Limb (tissue), 2 donors: Measurements from ENCODE around the gene GSDME.
"Not testable (repeated sequence)": the region's sequence is repeated elsewhere in the genome, so short reads cannot be mapped to it uniquely, and the experiment has no call there.

Source experiments
- DNase-seq, 2 donors: peaks; one replicate each; pipeline ENCODE4 v3.0.0-alpha.2; 2016; ENCODE audit errors: extremely low spot score in 2 of 2

GSDME gene

DNA sequence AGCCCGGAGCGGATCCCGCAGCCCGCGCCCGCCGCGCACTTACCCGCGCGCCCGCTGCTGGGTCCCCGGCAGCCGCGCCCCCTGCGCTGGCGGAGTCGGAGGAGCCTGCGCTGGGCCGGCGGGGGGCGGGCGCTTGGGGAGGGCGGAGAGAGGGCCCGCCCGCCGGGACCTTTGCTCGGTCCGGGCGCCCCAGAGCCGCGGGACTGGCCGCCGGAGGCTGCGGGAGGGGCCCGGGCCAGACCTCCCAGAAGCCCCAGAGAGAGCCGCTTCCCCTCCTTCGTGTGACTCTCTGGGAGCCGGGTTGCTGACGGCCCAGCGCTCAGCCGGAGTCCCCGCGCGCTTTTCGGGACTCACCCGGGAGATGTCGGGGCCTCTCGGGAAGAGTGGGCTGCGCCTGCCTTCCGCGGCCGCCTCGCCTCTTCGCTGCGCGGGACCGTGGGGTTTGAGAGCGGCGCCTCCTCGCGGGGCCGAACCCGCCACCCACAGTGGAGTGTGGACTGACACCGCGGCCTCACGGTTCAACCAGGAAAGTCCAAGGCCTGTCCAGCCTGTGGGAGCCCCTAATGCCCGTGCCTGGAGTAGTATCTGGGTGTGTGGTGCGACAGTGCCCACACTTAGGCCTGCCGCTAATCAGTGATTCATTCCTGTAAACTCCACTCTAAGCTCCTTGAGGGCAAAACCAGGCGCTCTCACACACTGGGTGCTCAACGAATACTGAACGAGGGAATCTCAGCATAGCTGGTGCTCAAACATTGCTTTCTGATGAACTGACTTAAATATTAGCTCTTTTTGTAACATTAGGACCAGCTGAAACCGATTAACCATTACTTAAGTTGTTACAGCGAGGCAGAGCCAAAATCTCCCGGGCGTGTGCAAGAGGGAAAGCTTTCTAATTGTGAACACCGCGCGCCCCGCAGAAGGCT lies at the start of gene GSDME:
TSS of gene GSDME (minus strand) at position 112 of the 923 bp plus-strand sequence. CDS start 7,690 bp downstream, outside the sequence.
- peak in 1 of 2 donors; percentile 81 for DNase-seq

DNA sequence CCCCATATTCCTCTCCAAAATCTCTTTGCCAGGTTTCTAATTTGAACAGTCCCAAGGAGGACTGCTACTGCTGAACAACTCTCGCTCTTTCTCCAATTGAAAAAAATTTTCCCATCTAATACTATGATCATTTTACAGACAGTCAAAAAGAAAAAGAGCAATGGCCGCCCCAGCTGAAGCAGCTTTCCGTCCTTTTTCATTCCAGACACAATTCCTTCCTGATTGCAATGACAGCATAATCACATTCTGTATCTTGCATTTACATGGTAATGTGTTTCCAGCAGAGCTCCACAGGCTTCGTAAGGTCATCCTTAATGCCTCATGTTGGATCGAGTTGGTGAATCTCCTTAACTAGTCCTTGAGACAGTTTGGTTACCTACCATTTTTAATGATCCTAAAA lies 45.0 kb upstream of the GSDME start:
- no peak for DNase-seq

DNA sequence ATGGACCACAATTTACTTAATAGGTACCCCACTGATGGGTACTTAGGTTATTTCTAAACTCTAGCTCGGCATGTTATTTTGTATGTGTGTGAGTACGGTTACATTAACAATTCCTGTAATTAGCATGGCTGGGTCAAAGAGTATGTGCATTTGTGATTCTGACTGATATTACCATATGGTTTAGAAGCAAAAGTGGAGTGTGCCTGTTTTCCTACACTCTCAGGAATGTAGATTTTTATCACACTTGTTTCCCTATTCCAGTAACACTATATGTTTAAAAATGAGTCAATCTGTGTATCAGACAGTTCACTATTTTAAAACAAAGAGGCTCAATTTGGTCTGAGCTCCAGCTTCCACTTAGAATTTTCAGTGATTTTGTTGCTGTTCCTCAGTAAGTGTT lies 44.6 kb upstream of the GSDME start:
- DNase-seq: no peak

DNA sequence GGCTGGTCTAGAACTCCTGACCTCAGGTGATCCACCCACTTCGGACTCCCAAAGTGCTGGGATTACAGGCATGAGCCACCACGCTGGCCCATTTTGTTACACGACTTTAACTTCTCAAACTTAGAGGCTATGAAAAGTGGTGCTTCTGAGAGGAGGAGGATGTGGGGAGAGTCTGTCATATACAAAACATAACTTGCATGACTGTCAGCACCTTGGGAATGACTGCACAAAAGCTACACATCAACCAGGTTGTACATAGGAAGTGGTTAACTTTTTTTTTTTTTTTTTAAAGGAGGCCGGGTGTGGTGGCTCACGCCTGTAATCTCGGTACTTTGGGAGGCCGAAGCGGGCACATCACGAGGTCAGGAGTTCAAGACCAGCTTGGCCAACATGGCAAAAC lies 43.4 kb upstream of the GSDME start:
- no peak for DNase-seq

DNA sequence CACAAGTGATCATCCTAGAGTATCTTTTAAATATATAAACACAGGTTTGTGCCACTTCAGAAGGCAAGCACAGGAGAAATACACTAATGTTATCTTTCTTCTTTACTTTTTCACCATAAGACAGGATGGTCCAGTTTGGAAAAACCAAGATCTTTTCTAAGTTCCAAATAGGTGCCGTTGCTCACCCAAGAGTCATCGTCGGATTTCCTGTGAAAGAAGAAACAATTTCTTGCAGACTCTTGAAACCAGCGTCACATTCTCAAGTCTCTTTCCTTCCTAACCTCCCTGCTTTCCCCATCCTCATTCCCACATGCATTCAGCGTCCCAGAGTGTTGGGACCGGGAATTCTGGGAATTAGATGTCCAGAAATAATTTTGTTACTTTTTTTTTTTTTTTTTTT lies 42.8 kb upstream of the GSDME start:
- no peak for DNase-seq

DNA sequence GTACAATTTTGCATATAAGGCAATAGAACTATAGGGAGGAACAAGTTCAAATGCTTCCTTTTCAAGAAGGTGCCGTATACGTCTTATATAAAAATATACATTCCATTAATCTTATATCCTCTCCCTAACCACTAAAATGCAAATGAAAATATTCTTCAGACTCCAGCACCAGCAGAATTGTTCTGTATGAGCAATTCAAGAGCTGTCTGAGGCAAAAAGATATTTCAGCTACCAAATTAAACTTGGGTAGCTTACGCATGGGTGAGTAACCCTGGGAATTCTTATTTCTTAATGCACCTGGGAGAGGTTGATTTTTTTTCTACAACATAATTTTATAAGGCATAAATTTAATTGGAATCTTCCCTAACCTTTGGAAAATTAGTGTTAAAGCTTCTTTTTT lies 42.2 kb upstream of the GSDME start:
- no peak for DNase-seq

DNA sequence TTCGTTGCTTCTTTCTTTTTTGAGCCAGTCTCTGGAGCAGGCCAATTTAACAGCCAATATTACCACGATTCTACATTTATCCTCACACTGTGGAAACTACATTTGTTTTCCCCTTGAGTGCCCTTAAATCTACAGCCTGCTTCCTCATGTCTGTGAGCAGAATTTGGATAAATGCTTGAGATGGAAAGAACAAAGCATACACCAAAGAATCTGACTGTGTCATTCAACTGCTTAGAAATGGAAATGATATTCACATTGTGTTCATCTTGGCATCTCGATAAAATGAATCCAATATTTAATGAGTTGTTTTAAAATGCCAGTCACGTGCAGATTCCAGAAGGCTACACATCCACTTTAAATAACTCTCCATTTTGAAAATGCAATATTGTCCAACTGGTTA lies 41.0 kb upstream of the GSDME start:
- no peak for DNase-seq

DNA sequence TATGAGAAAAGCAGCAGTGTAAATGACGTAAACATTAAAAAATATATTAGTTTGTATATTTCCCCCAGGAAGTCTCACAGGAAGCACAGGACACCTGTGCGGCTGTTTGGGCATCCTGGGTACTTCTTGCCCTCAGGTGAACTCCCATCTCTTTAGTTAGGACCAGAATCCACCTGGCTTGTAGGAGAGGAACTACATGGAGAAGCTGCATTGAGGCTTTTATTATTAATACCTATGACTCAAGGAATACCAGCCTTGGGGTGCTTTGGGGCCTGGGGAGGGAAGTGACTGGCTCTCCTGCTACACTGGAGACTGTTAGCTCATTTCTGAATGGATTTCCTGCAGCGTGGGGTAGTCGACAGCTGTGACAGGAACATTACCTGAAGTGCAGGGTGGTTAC lies 40.0 kb upstream of the GSDME start:
- no peak for DNase-seq

DNA sequence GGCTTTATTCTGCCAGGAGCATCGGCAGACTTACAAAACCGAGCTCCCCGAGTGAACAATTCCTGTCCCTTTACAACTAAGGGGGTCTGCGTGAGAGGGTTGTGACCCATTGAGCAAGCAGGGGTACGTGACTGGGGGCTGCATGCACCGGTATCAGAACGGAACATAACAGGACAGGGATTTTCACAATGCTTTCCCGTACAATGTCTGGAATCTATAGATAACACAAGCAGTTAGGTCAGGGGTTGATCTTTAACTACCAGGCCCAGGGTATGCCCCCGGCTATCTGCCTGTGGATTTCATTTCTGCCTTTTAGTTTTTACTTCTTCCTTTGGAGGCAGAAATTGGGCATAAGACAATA lies 38.1 kb upstream of the GSDME start:
- DNase-seq: no peak

DNA sequence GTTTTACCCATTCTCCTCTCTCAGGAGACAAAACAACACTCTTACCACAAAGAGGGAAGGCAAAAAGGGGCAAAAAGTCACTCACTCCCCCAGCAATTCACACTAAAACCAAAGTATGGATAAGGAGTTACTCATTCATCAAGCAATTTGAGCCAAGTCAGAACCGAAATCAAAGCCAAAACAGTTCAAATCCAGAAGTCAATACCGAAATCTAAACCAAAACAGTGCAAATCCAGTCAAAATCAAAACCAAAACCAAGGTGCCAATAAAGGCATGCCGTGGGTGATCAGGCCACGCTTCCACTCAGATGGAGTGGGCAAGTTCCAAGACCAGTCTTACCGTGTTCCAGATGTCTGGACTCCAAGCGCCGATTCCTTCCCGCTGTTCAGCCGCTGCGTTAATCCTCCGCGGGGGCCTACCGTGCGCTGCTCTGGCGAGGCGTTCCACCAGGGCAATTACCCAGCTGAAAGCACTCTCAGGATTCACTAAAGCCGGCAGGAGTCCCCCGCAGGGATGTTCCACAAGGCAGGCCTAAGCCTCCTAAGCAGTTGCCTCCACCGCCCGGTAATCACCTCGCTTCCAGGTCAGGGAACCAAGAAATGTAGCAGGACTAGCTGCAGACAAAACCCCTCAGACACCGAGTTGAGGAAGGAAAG lies 37.6 kb upstream of the GSDME start:
- DNase-seq: not testable (repeated sequence)

DNA sequence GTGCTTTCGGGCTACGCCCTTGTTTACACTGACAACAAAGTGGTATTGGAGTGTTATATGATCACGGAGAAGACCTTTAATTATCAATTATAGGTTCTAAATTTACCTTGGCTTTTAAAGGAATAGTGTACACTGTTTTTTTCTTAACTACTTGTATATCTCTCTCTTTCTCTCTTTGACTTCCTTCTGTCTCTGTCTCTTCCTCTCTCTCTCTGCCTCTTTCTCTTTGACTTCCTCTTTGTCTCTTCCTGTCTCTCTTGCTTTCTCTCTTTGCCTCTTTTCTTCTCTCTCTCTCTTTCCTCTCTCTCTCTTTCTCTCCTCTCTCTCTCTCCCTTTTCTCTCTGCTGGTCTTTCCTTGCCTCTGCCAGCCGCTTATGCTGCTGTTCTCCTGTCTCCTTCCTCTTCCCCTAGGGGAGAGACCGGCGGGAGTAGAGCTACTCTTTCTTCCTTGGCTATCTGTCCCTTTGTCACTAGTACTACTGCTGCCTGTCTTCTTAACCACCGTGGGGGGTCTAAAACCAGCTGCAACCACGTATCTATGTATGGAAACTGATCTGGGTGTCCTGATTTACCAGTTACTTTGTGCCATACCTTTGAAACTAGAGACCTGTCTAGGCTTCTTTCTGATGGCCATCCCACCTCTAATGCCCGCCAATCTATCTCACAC lies 36.9 kb upstream of the GSDME start:
- DNase-seq: no peak

DNA sequence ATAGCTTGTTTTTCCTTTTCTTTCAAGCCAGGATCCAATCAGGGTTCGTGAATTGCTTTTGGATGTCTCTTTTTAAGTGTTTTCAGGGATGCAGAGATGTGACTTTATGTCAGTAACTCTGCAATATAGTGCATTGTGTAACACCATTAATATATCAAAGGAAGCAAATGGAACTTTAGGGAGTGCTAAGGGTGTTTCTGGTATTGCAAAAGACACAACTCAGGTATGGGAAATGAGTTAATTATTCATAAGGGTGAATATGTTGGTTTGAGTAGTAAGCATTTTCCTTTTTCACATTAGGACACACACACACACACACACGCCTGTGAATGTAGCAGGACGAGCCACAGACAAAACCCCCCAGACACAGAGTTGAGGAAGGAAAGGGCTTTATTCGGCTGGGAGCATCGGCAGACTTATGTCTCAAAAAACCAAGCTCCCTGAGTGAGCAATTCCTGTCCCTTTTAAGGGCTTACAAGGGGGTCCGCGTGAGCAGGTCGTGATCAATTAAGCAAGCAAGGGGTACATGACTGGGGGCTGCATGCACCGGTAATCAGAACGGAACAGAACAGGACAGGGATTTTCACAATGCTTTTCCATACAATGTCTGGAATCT lies 31.8 kb upstream of the GSDME start:
- no peak for DNase-seq

DNA sequence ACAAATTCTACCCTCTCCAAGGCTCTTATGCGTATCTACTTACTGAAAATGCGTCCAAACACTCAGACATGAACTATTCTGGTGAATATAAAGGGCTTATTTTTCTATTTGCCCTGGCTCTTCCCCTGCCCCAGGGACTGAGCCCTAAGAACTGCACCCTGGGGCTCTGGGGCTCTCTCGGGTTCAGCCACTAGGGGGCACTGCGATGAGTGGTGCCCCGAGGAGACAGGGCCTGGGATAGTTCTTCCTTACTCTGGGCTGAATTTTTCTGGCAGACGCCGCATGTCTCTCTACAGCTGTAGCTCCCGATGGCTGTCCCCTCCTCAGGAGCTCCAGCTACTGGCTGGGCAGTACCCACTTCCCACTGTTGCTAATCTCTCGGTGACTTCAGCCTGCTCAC lies 30.8 kb upstream of the GSDME start:
- DNase-seq: no peak

DNA sequence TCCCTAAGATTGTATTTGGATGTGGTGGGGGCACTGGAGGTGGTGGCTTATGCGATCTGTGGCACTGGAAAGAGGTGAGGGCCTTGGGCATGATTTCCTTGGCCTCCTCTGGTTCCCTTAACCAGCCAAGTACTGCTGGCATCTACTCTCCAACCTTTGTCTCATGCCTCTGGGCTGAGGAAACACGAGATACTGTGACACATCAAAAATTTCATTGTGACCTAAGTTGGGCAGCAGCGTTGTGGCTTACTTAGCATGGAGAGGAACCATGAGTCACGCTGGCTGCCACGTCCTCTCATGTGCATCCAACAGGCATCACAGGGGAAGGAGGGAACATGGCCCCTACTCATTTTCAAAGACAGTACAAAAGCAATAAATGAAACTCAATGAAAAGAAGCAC lies 29.7 kb upstream of the GSDME start:
- no peak for DNase-seq

DNA sequence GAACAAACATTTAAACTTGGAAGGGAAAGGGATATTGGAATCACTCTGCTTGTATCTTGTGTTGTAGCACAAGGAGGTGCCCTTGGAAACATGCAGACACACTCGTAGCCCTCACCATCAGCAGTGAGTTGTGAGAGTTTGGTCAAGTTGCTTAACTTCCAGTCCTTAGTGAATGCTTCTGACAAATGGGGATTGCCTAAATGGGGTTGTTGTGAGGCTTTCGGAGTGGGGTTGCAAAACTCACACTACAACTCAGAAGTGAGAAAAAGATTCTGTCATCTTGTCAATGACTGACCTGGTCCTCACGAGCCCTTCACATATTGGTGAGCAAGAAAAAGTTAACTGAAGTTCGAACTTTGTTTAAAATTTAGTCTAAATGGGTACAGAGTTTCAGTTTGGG lies 29.0 kb upstream of the GSDME start:
- DNase-seq: no peak

DNA sequence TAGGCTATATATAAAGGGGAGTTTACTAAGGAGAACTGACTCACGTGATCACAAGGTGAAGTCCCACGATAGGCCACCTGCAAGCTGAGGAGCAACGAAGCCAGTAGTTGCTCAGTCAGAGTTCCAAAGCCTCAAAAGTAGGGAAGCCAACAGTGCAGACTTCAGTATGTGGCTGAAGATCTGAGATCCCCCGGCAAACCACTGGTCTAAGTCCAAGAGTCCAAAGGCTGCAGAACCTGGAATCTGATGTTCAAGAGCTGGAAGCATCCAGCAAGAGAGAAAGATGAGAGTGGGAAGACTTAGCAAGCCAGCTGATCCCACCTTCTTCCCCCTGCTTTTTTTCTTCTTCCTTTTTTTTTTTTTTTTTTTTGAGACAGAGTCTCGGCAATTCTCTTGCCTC lies 27.0 kb upstream of the GSDME start:
- no peak for DNase-seq

DNA sequence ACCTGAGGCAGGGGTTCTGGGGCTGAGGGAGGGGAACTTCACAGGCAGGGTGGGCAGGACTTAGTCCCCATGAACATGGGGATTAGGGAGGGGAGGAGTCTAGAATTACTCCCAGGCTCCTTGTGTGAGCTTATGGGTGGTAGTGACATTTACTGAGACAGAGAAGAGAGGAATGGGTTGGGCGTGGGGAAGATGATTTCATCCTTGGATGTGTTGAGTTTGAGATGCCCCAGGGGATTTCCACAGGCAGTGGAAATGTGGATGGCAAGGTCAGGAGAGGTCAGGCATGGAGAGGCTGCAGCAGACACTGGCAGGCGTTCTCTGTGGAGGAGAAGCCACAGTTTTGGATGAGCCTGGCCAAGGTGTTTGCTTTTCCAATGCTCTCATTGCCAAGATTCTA lies 26.4 kb upstream of the GSDME start:
- DNase-seq: no peak

DNA sequence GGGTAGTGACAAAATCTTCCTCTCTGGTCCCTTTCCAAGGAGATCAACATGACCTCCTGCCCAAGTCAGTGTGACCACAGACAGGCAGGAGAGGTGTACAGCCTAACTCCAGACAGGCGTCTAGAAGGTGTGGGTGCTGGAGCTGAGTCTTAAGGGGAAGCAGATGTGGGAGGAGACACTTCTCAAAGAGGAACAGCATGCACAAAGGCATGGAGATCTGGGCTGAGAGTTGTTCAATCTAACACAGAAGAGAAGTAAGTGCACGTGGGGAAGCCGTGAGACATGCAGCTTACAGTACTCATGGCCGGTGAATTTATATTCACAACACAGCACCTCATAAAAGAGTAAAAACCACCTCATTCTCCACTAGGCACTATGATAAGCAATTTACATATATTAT lies 23.8 kb upstream of the GSDME start:
- DNase-seq: no peak

DNA sequence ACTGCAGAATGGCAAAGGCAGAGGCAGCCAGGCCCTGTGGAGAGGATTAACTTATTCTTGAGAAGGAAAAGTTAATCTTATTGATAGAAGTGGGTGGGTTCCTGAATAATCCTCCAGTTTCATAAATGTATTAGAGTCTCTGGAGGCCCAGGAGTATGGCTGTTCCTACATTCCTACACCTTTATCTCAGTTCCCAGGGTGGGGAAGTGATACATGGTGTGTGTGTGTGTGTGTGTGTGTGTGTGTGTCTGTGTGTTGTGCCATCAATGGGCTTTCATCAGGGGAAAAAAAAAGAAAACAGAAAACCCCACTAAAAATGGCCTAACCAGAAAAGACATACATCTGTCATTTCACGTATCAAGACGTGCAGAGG lies 22.0 kb upstream of the GSDME start:
- no peak for DNase-seq

DNA sequence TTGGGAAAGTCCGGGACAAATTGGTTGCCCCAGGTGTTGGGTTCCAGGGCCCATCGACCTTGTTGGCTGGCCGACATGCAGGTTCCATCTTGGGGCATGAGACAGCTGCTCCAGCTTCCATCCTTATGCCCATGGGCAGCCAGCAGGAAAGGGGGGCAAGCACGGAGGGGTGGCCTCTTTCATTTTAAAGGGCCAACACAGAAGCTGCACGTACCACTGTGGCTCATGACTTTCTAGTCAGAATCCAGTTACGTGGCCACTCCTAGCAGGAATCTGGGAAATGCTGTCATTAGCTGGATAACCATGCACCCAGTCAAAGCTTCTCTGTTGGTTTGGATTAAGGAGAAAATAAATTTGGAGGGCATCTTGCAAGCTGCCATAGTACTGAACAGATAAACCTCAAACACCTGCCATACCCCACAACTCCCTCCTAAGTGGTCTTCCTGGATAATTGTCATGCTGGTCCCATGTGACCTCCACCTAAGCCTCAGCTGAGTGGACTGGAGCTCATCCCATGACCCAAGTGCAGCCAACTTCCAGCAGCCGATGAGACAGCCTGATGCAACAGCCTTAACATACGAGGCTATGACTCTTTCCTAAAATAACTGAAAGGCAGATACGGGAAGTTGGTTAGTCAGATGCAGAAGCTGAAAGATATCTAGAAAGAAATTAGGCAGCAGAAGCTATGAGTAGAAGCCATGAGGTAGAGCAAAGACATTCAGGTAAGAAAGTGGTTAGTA lies 21.4 kb upstream of the GSDME start:
- no peak for DNase-seq

DNA sequence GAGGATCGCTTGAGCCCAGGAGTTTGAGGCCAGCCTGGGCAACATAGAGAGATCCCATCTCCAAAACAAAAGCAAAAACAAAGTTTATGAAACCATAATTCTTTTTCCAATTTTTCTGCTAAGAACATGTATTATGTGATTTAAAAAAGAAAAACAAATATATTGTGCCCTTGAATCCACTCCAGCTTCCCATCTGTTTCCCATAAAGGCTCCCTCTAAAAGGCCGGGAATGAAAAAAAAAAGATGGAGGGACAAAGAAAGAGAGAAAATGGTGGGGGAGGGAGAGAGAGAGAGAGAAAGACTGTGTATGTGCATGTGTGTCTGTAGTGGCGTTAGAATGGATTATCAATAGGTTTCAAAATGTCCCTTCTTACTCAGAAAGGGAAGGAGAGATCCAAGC lies 20.5 kb upstream of the GSDME start:
- no peak for DNase-seq
